ENCODE results near the gene GOLIM4.
"Not testable (repeated sequence)": the region's sequence is repeated elsewhere in the genome, so short reads cannot be mapped to it uniquely, and the experiment has no call there.

DNA sequence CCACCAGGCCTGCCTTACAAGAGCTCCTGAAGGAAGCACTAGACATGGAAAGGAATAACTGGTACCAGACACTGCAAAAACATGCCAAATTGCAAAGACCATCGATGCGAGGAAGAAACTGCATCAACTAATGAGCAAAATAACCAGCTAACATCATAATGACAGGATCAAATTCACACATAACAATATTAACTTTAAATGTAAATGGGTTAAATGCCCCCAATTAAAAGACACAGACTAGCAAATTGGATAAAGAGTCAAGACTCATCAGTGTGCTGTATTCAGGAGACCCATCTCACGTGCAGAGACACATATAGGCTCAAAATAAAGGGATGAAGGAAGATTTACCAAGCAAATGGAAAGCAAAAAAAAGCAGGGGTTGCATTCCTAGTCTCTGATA lies 34.5 kb upstream of the GOLIM4 start:
- TF ChIP-seq CTCF (IDR thresholded peaks at IDR 0.05); ZFX (IDR thresholded peaks at IDR 0.05; ENCODE audit: borderline replicate concordance): not testable (repeated sequence)
